HG03520 (cell line): ENCODE measurements around the gene SSTR4.
"Not testable (repeated sequence)": the region's sequence is repeated elsewhere in the genome, so short reads cannot be mapped to it uniquely, and the experiment has no call there.

ENCODE experiments used
- ATAC-seq: cut with Tn5 transposase; IDR thresholded peaks from one replicate; pipeline ENCODE4 v1.9.1; 2021; ENCODE audit warnings: mild to moderate bottlenecking, moderate library complexity; ENCODE audit not compliant: unreplicated experiment

Gene SSTR4, protein sequence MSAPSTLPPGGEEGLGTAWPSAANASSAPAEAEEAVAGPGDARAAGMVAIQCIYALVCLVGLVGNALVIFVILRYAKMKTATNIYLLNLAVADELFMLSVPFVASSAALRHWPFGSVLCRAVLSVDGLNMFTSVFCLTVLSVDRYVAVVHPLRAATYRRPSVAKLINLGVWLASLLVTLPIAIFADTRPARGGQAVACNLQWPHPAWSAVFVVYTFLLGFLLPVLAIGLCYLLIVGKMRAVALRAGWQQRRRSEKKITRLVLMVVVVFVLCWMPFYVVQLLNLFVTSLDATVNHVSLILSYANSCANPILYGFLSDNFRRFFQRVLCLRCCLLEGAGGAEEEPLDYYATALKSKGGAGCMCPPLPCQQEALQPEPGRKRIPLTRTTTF

DNA sequence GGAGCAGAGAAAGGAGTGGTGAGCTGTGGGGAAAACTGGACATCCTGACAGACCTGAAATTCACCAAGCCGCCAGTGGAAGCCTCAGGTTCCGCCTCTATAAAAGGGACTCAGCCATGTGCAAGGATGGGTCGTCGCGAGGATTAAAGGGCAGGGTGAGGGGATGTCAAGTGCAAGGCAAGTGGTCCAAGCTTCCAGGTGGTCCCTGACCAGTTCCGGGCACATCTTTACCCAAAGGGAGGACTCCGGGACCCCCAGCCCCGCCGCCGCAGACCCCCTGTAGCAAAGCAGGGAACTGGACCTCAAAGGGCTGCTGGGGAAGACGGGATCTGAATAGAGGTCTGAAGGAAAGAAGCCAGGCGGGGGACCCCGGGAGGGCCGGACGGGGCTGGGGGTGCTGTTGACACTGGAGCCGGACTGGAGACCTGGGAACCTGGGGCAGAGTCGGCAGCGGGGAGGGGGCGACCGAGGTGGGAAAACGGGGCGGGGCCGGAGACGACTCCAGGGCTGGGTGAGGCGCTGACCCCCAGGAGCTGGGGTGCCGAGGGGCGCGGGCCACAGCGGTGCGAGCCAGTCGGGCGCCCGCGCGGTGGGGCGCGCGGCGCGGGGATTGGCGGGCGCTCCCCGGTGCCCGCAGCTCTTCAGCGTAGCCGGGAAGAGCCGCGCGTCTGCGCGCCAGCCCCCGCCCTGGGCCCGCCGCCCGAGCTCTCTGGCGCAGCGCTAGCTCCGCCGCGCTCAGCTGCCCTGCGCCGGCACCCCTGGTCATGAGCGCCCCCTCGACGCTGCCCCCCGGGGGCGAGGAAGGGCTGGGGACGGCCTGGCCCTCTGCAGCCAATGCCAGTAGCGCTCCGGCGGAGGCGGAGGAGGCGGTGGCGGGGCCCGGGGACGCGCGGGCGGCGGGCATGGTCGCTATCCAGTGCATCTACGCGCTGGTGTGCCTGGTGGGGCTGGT is at the start of gene SSTR4:
TSS of gene SSTR4 (plus strand) at position 592 of the 951 bp plus-strand sequence. CDS start at position 764, 172 bp downstream.
- ATAC-seq, result no peak

DNA sequence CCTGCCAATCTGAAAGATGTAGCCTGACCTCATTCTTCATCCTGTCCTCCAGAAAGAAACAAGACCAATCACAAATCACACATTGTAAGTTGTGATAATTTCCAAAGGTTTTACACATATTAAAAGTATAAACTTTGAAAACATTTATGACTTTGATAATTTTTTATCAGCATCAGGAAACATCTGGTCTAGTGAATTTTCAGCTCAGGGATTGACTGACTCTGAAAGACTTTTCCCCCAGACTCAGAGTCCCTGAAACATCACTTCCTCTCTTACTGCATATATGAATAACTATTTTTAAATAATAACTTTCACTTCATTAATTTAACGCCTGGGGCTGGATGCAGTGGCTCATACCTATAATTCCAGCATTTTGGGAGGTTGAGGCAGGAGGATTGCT is 48.5 kb upstream of the SSTR4 start:
- ATAC-seq, result no peak

DNA sequence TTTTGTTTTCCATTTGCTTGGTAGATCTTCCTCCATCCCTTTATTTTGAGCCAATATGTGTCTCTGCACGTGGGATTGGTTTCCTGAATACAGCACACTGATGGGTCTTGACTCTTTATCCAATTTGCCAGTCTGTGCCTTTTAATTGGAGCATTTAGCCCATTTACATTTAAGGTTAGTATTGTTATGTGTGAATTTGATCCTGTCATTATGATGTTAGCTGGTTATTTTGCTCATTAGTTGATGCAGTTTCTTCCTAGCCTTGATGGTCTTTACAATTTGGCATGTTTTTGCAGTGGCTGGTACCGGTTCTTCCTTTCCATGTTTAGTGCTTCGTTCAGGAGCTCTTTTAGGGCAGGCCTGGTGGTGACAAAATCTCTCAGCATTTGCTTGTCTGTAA is 43.7 kb upstream of the SSTR4 start:
- ATAC-seq, result not testable (repeated sequence)

DNA sequence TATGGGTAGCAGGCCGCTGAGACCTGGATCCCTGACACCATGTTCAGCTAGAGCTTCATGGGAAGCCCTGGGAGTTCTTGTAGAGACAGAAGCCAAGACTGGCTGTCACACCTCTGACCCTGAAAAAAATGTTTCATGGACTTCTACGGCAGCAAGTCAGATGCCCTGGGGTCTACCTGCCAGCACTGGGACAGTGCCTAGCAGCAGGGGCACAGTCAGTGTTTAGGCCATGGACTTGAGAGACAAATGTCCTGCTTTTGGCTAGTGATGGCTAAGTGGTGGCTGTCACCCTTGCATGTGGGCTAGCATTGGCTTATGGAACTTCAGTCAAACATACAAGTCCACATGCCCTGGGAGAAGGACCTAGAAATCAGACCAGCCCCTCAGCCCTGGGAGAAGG is 41.3 kb upstream of the SSTR4 start:
- no peak for ATAC-seq

DNA sequence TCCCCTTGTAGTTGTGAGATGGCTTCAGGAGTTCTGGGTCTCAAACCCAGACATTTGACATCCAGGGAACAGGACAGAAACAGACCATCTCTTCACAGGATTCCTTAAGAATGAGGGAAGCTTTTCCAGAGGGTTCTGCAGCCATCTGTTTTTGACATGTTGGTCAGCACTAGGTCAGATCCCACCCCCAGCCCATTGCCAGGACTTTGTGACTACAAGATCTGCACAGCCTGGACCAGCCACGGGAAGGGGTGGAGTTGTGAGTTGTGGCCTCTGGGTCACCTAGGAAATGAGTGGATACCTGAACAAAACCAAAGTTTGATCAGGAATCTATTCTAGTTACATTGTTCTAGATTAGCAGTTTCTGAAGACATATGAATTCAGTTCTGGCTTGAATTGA is 39.2 kb upstream of the SSTR4 start:
- ATAC-seq, result no peak

DNA sequence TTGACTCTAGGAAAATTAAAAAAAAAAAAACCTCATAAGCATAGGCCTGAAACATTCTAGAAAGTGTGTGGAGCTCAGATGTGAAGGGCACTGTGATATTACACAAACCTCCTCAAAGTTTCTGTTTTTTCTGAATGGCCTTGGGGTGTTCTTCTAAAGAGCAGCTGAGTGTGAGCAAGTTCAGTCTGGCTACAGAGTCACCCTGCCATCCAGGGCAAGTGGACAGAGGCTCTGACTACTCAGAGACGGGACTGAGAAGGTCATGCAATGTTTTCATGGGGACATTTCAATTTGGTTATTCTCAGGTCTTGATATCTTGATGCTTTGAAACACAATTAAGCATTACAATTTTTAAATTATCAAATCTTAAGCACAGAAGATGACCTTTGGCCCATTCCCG is 36.6 kb upstream of the SSTR4 start:
- no peak for ATAC-seq

DNA sequence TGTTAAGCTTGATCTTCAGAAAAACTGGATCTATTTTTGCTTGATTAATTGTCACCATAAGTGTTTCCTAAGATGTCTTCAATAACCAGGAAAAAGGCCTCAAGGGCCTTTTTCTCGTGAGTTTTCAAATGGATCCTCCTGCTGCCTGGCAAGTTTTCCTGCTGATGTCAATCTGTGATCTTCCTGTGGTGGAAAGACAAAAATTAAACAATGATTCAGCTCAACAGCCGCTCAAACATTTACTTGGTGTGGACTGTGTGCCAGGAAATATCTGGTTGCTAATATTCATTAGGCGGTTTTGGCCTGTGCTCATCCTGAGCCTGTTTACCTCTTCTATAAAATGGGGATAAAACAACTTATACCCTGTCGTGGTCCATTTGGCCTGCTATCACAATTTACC is 35.4 kb upstream of the SSTR4 start:
- ATAC-seq, result no peak

DNA sequence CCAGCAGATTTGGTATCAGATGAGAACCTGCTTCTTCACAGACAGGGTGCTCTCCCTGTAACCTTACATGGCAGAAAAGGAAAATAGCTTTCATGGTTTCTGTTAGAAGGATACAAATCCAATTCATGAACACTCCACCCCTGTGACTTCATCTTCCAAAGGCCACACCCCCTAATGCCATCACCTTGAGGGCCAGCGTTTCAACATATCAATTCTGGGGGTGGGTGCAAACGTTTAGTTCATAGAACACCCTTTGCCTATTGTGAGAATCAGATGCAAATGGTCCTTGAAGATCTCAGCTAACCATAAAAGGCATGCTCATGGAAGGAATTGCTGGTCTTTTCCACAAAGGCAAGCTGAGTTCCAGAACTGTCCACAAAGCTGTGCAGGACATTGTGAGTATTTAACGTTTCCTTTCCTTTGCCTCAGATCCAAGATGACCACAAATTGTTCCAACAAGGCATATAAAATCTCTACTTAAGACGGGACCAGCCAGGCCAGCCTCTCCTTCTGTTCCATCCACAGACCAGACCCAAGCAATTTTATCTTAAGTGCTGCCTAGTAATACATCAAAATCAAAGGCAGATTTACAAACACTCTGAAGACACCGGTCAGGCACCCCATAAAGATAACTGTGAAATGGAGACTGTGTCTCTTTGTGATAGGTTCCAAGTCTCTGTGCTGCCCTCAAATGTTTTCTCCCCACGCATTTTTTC is 34.7 kb upstream of the SSTR4 start:
- no peak for ATAC-seq

DNA sequence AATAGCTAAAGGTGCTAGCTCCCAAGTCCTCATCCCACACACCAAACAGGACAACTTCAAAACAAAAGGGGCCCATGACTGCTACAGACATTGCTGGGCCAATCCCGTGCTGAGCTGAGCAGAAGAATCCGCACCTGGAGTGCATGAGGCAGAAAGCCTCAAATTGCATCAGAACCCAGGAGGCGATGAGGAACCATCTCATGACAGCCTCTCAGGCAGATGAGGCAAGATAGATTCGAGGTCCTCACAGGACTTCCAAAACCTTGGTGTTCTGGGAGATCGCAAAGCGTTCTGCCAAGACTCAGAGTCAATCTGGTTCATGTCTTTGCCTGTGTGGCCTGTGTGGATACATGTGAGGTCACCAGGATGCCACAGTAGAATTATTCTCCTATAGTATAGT is 32.8 kb upstream of the SSTR4 start:
- no peak for ATAC-seq

DNA sequence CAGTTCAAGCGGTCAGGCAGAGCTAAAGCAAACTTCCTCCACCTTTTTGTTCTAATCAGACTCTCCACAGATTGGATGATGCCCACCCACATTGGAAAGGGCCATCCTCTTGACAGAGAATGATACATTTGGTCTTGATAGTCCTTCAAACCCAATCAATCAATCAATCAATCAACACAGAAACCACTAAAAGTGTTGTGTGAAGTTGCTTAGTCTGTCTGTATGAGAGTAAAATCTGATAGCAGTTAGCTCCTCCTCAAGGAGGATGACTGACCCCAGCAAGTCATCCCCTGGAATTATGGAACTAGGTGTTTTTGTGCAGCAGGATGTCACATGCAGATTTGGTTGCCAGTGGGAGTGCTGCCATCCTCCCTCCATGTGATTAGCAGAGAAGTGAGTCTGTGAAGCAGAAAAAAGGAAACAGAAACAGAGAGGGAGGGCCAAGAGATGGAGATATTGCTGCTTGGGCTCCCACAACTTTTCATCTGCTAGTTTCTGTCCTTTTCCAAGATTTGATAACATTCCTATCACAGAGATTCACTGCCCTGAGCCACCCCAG is 32.0 kb upstream of the SSTR4 start:
- no peak for ATAC-seq

DNA sequence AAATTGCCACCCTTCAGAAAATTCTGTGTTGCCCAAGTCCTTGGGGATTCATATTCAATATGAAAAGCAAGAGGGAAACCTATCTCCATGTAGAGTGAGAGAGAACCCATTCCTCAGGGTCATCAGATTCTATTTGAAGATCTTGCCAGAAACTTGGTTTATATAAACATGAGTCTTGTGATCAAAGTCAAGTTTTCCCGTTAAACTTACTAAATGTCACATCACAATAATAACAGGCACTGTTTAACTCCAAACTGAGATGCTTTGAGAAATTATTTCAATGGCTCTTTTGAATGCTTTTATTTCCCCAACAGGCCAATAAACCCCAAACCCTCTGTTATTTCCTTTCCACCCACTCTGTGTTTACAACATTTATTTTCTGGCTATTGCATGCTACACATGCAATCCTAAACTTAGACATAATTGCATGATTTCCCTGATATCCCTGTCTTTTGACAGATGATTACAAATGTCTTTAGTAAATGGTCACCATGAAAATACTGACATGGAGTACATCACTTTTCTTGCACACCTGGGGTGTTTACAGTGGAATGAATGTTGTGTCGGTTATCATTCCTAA is 31.1 kb upstream of the SSTR4 start:
- ATAC-seq, result no peak

DNA sequence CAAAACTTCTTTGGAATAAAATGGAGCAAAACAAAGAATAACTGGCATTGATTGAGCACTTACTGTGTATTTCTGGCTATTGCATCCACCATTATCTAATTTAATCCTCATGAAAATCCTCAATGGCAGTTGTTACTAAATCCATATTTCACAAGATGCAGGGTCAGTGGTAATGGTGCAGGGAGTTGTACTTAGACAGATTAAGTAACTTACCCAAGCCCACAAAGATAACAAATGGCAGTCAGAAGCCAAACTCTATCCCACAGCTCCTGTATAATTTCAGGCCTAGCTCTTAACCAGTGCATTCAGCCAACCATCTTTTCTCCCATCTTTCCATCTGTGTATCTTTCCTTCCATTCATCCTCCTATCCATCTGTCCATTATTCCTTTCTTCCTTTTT is 29.3 kb upstream of the SSTR4 start:
- ATAC-seq, result no peak

DNA sequence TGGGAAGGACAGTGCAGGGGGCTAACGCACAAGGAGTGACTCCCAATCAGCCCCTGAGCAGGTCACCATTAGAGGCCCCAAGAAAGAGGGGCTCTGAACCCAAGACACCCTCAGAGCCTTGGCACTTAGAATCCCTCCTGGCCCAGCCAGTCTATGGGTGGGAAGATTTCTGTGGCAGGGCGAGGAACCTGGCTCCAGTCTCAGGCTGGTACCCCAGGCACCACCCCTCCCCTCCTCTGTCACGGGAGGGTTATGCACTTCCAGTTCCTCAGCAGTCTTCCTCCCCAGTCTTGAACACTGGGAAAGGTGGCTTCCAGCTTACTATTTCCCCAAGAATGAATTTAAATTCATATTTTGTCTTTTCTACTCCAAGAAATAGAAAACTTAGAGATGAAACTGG is 27.6 kb upstream of the SSTR4 start:
- no peak for ATAC-seq

DNA sequence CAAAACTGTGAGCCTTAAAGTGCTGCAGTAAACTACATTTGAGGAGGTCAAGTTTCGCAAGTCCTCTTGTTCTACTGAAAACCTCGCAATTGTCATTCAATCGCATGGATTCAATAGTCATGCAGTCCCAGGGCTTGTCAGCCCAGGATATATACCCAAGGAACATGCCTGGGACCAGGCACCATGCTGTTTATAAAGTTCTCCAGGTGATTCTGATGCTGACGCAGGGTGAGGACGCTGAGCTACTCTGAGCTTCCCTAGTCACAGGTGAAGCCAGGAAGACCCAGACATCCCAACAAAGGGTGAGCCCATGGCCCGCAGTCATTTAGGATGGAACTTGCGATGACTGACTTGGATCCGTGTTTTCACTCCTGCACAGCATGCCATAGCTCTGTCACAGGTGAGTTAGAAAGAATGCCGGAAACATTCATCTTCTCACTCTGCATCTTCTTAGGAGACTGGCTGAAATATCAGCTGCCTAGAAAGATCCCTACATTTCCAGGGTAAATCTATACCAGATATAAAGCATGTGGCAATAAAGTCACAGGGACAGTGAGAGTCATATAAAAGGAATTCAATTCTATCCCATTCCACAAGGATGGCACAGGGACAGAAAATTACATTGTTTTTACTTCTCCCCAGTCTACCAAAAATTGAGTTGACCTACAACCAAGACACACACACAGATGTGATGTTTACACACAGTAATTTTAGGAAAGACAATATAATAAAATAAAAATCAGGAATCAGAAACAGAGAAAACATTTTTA is 27.0 kb upstream of the SSTR4 start:
- no peak for ATAC-seq

DNA sequence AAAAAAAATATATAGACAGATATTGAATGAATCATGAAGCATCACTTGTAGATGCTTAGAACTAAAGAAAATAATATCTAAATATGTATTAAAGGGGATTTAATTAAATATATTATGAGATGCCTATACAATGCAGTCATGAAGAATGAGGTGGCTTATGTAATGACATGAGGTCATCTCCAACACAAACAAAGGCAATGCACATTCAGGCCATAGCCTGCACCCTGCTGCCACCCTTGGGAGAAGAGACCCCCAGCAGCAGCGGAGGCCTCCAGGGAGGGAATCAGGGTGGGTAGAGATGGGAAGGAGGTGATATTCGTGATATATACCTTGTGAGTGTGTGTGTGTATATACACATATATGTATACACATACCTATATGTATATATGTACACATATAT is 26.4 kb upstream of the SSTR4 start:
- no peak for ATAC-seq

DNA sequence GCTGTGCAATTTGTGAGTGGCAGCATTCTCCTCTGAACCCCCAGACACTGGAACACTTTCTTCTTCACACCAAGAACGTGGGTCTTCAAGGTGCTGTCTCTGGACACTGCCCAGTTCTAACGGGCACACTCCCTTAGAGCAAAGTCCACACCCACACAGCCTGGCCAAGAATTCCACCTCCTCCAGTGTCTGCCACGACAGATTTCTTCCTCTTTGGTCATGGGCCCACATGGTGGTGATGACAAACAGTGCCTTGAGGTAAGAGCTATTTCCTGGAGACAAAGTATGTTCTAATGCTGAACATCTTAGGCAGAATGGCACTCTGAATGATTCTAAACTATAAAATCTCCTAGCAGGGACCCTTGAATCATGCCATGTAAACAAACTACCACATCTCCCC is 25.5 kb upstream of the SSTR4 start:
- no peak for ATAC-seq

DNA sequence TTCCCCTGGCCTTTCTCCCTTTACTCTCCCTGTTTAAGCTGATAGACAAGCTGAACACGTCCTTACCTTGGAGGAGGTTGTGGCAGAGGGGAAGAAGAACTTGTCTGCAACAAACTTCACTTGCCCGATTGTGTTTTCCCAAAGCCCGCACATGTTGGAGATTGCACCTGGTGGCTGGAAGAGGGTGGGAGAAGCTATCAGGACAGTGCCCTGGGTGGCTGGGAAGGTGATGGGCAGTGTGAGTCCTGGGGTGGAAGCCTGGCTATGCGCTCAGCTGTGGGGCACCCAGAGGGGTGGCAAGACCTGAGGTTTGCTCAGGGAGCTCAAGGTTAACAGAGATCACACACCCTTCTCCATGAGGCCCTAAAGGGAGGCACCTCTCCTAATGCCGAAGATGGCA is 25.0 kb upstream of the SSTR4 start:
- no peak for ATAC-seq

DNA sequence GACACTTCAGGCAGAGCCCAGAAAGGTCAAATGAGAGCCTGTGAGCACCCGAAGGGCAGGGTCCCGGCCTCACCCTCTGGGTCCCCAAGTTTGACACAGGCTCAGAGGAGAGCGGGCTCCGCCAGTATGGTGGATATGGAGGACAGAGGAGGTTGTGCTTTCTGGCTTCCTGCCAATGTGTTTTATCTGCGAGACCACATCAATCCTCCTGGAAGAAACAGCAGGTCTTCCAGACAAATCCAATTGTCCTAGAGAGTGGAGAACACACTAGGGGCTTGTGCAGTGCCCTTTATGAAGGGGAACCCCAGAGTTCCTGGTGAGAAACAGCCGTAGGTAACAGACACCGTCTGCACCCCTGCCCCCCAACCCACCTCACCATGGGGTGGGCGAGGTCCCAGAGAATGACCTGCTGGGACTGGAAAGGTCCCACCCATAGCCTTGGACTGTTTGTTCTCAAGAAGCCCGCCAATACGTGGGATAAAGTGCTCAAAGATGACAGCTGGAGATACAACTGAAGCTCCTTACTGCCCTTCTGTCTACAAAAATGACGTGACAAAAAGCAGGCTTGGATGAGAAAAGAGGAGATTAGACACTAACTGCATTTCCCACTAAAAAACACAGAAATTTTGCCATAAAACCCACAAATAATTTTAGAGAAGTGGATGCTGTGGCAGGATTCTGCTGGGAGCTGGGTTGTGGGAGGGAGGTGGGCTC is 23.9 kb upstream of the SSTR4 start:
- ATAC-seq, result no peak

DNA sequence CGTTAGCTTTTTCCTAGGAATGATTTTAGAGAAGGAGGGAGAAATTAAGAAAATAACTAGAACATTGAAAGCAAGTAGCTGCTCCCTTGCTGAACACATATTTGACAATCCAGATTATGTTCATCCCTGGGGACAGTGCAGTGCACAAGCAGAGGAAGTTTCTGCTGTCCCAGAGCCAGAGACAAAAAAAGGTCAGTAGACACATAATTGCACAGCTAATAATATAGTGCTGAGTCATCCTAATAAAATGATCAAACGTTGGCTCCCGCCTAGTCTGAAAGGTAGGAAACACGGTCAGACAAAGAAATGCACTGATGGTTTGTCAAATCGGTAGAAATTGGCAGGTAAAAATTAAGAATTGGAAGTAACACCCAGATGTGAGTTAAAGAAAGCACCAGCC is 21.7 kb upstream of the SSTR4 start:
- ATAC-seq, result no peak
